ENCODE measurements around the gene MDM2. TPM values are rescaled to one million over a fixed set of nuclear protein-coding genes. Genes with fewer than 3 reads are reported as not detected.

The MDM2 gene
- total RNA-seq, 2 donors from 2014 or later, result 102 to 137 TPM

- H3K36me3 Mint-ChIP-seq (ENCODE audit: low read depth), result no peaks in the 10 kb centered on the region
- H3K9me3 ChIP-seq (ENCODE audit: control insufficient read depth, low read length), result no peaks in the 10 kb centered on the region
- WGBS, 2 experiments (ENCODE audit: insufficient coverage in 1 of 2, insufficient read length in 1 of 2), result 94 to 100% methylated on average over 1 to 3 of the region's 3 CpGs
- no peak overlapping the region for H3K4me3 ChIP-seq (ENCODE audit: low read length)
- peaks cover 2% of the 10 kb centered on the region for H3K9me3 Mint-ChIP-seq
- H3K27ac ChIP-seq (ENCODE audit: low read depth, low read length), result no peak overlapping the region
- no peaks in the 10 kb centered on the region for H3K36me3 ChIP-seq (ENCODE audit: control insufficient read depth, insufficient read depth, low read length)
- no peak for TF ChIP-seq CTCF (conservative IDR thresholded peaks at IDR 0.05)
- H3K4me1 Mint-ChIP-seq, result no peaks in the 10 kb centered on the region
- no peaks in the 10 kb centered on the region for H3K4me1 ChIP-seq (ENCODE audit: control insufficient read depth, insufficient read depth, low read length)
- H3K27ac Mint-ChIP-seq, result no peak overlapping the region
- H3K9ac ChIP-seq (ENCODE audit: extremely low read depth, low read length, poor library complexity, severe bottlenecking), result no peak overlapping the region
- no peak overlapping the region for H3K4me3 Mint-ChIP-seq
- DNase-seq, result no peak
- H3K27me3 ChIP-seq (ENCODE audit: control insufficient read depth, insufficient read depth, low read length, poor library complexity, severe bottlenecking), result no peaks in the 10 kb centered on the region
- no peaks in the 10 kb centered on the region for H3K27me3 Mint-ChIP-seq (ENCODE audit: insufficient read depth)
Measured at GRCh38 chr12:68883151-68883550, 75.2 kb downstream of the MDM2 start.

GRCh38 chr12:68884251-68884650 is 76.3 kb downstream of the MDM2 start:
- H3K4me3 Mint-ChIP-seq, result no peak overlapping the region
- Histone ChIP-seq H3K36me3 (ENCODE audit: control insufficient read depth, insufficient read depth, low read length) (no peaks in the 10 kb centered on the region), H3K9ac (ENCODE audit: extremely low read depth, low read length, poor library complexity, severe bottlenecking) (no peak overlapping the region), H3K4me1 (ENCODE audit: control insufficient read depth, insufficient read depth, low read length) (no peaks in the 10 kb centered on the region), H3K9me3 (ENCODE audit: control insufficient read depth, low read length) (no peaks in the 10 kb centered on the region), H3K27me3 (ENCODE audit: control insufficient read depth, insufficient read depth, low read length, poor library complexity, severe bottlenecking) (no peaks in the 10 kb centered on the region), H3K27ac (ENCODE audit: low read depth, low read length) (no peak overlapping the region), H3K4me3 (ENCODE audit: low read length) (no peak overlapping the region)
- H3K27me3 Mint-ChIP-seq (ENCODE audit: insufficient read depth), result no peaks in the 10 kb centered on the region
- DNase-seq, result no peak
- H3K4me1 Mint-ChIP-seq, result peaks cover 2% of the 10 kb centered on the region
- 95 to 97% methylated on average over 5 of the region's 5 CpGs for WGBS, 2 experiments (ENCODE audit: insufficient coverage in 1 of 2, insufficient read length in 1 of 2)
- no peak overlapping the region for H3K27ac Mint-ChIP-seq
- H3K36me3 Mint-ChIP-seq (ENCODE audit: low read depth), result no peaks in the 10 kb centered on the region
- no peak for TF ChIP-seq CTCF (conservative IDR thresholded peaks at IDR 0.05)
- H3K9me3 Mint-ChIP-seq, result no peaks in the 10 kb centered on the region

GRCh38 chr12:68885381-68885780 is 77.4 kb downstream of the MDM2 start:
- peak; percentile 45 for DNase-seq
- peaks cover 1% of the 10 kb centered on the region for H3K4me1 ChIP-seq (ENCODE audit: control insufficient read depth, insufficient read depth, low read length)
- Mint-ChIP-seq H3K4me1 (peaks cover 3% of the 10 kb centered on the region), H3K27ac (no peak overlapping the region), H3K9me3 (no peaks in the 10 kb centered on the region), H3K4me3 (no peak overlapping the region), H3K36me3 (ENCODE audit: low read depth) (no peaks in the 10 kb centered on the region), H3K27me3 (ENCODE audit: insufficient read depth) (no peaks in the 10 kb centered on the region)
- 92 to 95% methylated on average over 3 of the region's 3 CpGs for WGBS, 2 experiments (ENCODE audit: insufficient coverage in 1 of 2, insufficient read length in 1 of 2)
- H3K27ac ChIP-seq (ENCODE audit: low read depth, low read length), result no peak overlapping the region
- no peak overlapping the region for H3K9ac ChIP-seq (ENCODE audit: extremely low read depth, low read length, poor library complexity, severe bottlenecking)
- no peaks in the 10 kb centered on the region for H3K9me3 ChIP-seq (ENCODE audit: control insufficient read depth, low read length)
- H3K4me3 ChIP-seq (ENCODE audit: low read length), result no peak overlapping the region
- no peaks in the 10 kb centered on the region for H3K27me3 ChIP-seq (ENCODE audit: control insufficient read depth, insufficient read depth, low read length, poor library complexity, severe bottlenecking)
- H3K36me3 ChIP-seq (ENCODE audit: control insufficient read depth, insufficient read depth, low read length), result no peaks in the 10 kb centered on the region
- no peak for TF ChIP-seq CTCF (conservative IDR thresholded peaks at IDR 0.05)

Data from endodermal cell (in vitro differentiated cells).